T follicular helper cell (primary cell): ENCODE results near the gene SDK2.

Experiments used
- DNase-seq: peaks from one replicate; pipeline ENCODE4 v3.0.0-alpha.2; 2020; ENCODE audit warnings: low read depth

Gene SDK2

DNA sequence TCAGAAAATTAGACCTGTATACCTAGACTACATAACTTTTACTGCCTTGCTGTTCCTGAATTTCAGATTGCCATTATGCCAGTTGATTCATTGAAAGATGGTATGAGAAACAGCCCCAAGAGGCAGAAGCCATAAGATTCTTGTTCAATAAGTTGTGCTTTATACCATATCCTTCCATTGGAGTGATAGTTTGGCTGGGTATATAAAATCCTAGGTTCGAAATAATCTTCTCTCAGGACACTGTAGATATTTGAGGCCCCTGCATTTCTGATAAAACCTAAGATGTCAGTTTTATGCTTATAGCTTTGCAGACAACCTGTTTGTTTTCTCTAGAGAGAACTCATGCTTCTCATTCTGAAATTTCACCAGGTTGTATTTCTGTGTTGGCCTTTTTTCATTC lies 9.6 kb upstream of the SDK2 start:
- DNase-seq: no peak

- DNase-seq: no peak
Measured at GRCh38 chr17:73652886-73653480, 8.7 kb upstream of the SDK2 start.

- no peak for DNase-seq
Measured at GRCh38 chr17:73650617-73651200, 6.5 kb upstream of the SDK2 start.

DNA sequence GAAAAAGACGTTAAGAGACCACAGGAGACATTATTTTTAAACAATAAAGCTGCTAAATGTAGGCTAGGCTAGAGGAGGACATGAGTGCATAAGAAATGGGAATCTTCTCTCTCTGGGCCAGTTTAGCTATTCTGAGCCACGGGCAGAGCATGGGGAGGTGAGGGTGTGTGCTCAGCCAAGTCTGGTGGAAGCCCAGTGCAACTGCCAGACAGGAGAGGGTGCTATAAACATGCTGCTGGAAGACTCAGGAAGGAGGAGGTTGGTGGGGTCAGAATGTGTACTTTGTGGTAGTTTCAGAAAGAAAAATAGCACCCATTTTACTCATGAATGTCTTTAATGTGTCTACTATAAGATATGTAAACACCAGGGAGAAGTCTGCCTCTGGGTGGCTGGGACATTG lies 5.9 kb upstream of the SDK2 start:
- no peak for DNase-seq

GRCh38 chr17:73648974-73649373 lies 4.7 kb upstream of the SDK2 start:
- DNase-seq: no peak

DNA sequence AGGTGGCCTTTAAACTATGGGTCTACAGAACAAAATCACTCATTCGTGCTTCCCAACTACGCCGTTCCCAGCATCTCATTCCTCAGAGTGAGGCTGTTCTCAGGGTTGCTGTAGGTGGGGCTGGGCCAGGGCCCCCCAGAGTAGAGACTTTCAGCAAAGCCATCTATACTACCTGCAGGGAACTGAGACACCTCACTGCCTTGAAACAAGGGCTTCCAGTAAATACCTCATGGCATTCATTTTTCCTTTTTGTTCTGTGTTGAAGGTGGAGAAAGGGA lies 4.2 kb upstream of the SDK2 start:
- no peak for DNase-seq

- no peak for DNase-seq
Measured at GRCh38 chr17:73647772-73648542, 3.7 kb upstream of the SDK2 start.

DNA sequence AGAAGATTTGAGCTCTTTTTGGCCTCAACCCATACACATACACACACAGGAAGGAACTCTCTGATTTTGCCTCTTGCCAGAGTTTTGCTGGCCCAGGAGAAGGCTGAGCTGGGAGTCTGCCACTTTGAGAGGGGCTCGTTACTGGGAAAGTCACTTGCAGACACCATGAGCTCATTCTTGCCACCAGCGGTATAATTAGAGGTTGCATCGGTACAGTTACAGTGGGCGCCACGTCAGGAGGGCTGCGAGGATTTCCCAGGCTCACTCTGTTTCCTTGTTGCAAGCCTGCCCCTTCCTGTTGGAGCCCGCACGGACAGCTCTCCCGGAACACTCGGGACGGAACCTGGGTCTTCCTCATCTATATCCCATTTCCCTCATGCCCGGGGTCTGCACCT lies 3.1 kb upstream of the SDK2 start:
- DNase-seq: no peak

GRCh38 chr17:73646409-73647300 lies 2.4 kb upstream of the SDK2 start:
- no peak for DNase-seq

- no peak for DNase-seq
Measured at GRCh38 chr17:73645050-73645871, 1.0 kb upstream of the SDK2 start.

- no peak for DNase-seq
Measured at GRCh38 chr17:73643852-73644144, 447 bp downstream of the SDK2 start.

DNA sequence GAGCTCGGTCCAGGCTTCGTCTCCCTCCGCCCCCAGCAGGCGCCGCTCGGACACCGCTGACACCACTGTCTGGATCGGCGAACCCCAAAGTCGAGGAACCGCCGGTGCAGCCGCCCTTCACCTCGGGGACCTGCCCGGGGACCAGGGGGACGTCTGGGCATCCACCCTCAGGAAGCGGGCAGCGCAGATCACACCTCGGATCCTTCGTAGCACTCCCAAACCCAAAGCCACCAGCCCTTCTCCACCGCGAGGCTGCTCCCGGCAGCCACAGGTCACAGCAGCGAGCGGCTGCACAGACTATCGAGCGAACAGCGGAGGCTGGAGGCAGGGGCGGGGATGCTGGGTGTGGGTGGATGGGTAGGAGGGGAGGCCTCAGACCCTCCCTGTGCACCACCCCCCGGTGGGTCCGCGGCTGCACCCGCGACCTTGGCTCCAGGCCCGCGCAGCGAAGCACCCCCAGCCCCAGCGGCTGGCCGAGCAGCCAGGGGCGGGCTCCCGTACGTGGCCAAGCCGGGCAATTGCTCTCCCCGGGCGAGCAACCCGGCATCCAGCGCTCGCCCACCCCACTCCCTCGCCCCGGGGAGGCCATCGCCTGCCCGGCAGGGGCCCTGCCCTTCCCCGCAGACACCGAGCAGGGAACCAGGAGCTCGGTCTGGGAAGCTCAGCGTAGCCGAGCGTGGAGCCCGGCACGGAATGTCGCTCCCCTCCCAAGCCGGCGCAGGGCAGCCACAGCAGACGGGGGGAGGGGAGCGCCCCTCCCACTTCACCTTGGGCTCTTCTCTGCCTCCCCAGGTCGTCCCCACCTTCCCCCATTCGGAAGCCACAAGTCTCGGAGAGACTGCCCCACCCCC lies 1.0 kb downstream of the SDK2 start:
- DNase-seq: no peak

- no peak for DNase-seq
Measured at GRCh38 chr17:73642659-73643000, 1.6 kb downstream of the SDK2 start.

DNA sequence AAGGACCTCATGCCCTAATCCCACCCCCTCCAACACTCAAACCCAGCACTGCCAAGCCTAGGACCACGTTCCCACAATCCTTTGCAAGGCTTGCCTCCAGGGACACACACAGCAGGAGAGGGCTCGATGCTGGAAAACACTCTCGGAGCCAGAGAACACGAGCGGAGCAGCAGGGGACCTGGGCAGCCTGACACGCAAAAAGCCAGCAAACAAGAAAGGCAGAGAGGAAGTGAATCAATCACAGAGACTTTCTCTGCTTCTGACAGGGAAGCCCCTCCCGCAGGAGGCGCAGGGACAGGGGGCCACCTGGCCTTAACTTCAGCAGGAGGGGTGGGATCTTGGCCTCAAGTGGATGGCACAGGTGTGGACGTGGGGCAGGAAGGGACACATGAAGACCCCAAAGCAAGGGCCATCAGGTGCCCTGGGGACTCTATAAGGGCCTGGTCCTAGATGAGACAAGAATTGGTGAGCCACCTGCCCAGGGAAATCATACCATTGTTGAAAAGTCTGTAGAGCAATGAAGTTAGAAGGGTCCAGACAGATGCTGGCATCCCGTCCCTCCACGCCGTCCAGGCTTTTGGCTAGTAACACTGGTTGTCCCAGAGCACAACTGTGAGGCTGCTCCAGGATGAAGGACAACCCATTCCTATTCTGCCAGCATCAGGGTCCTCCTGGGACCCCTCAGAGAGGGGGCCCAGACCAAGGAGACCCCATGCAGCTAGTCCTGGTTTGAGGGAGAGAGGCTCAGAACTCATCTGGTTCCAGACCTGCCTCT lies 2.2 kb downstream of the SDK2 start:
- no peak for DNase-seq

DNA sequence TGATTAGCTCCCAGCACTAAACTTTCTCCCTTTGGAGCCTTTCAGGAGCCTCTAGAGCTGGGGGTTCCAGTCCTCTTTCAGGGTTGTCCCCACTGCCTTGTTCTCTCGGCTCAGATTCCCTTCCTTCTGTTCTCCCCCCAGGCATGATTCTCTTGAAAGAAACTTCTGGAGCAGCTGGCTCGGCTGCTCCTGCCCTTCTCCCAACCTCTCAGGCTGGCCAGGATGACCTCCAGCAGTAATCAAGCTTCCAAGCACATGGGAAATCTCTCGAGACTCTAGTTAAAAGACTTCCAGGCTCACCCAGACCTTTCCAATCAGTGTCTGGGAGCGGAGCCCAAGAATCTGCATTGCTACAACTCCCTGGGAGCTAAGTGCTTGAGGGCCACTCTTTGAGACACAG lies 3.6 kb downstream of the SDK2 start:
- no peak for DNase-seq

DNA sequence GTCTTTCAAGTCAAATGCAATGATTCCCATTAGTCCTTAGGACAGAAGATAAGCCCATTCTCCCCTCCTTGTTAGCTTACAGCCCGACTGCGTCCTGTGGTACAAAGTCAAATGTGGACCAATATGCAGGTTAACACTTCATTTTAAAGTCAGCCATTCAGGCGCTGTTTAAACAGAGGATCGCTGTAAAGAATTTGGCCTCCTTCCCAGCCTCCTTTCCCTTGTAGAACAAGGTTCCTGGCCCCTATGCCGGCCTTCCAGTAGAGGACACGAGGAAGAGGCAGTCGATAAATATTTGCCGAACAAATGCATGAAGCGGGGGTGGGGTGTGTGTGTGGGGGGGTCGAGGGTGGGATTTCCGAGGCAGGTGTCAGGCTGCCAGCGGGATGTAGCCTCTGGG lies 4.3 kb downstream of the SDK2 start:
- no peak for DNase-seq

- DNase-seq: no peak
Measured at GRCh38 chr17:73639322-73639721, 4.9 kb downstream of the SDK2 start.

GRCh38 chr17:73638556-73638955 lies 5.7 kb downstream of the SDK2 start:
- DNase-seq: no peak

DNA sequence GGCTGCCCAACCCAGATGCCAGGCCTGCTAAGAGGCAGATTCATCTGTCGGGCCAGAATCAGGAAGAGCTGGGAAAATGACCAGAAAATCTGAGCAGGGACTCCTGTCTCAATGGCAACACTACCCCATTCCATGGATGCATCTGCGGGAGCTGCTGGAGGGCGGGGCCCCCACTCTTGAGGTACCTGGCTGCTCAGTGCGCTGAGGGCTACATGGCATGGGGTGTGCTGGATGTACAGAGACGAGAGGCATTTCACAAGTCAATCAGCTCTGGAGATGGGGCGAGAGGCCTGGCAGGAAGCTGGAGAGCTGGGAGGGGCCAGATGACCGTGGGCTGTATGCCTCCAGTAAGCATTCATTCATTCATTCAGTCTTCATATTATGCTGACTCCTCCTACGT lies 6.4 kb downstream of the SDK2 start:
- no peak for DNase-seq

DNA sequence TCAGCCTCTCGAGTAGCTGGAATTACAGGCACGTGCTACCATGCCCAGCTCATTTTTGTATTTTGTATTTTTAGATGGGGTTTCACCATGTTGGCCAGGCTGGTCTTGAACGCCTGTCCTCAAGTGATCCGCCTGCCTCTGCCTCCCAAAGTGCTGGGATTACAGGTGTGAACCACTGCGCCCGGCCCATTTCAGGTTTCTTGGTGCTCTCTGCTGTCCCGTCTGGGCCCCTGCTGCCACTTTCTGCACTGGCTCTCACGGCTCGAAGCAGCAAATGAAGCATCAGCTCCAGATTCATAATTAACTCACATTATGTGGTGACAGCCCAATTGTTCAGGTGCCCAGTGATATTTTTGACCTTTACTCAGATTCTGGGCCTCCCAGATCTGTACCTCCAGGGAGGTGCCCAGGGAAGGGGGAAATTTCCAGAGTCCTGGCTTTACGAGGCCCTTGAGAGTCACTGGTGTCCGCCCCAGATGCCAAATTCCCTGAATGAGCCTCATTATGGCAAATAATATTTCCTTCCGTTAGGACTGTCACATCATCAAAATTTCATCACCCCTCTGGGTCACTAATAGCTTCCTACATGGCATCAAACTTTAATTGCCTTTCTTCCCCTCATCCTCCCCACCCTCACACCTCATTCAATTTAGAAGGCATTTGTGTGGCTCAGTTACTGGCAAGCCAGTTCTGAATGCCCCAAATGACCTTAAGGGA lies 9.0 kb downstream of the SDK2 start:
- DNase-seq: no peak
